ENCODE data around the gene KIAA1958. TPM values are rescaled to one million over a fixed set of nuclear protein-coding genes. Genes with fewer than 3 reads are reported as not detected.

KIAA1958 gene
- total RNA-seq, 1 donor from 2014 or later: 4.4 TPM

DNA sequence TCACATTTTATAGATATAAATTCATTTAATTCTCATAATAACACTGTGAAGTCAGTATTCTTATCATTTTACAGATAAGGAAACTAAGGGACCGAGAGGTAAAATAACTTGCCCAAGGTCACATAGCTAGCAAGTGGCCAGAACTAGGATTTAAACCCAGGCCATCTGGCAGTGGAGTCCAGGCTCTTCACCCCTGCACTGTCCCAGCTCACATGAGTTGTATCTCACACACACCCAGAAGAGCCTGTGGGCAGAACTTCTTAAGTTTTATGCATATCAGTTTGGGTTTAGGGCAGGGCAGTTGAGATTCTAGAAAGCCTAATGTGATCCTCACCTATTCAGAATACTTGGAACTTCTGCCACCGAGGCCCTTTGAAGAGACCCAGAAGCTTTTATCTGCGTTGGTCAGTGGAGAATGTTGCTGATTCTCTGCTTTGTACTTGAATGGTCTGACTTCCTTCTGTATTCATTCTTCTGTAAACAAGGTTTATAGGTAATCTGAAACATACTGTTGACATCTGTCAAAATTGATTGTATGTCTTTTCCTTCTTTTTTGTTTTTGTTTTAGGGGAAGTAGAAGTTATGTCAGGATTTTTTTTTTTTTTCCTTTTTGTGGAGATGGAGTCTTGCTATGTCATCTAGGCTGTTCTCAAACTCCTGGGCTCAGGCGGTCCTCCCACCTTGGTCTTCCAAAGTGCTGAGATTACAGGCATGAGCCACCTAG lies 75.8 kb downstream of the KIAA1958 start:
- Mint-ChIP-seq H3K27me3 (ENCODE audit: low read depth) (no peaks in the 10 kb centered on the region), H3K27ac (ENCODE audit: unreplicated experiment) (no peak overlapping the region), H3K9me3 (ENCODE audit: low read depth) (peaks cover 7% of the 10 kb centered on the region), H3K4me3 (ENCODE audit: unreplicated experiment) (no peak overlapping the region), H3K36me3 (ENCODE audit: low read depth) (no peaks in the 10 kb centered on the region), H3K4me1 (ENCODE audit: low read depth) (peaks cover 18% of the 10 kb centered on the region)
- DNase-seq (ENCODE audit: low spot score): no peak
- TF ChIP-seq, protein P1, sequence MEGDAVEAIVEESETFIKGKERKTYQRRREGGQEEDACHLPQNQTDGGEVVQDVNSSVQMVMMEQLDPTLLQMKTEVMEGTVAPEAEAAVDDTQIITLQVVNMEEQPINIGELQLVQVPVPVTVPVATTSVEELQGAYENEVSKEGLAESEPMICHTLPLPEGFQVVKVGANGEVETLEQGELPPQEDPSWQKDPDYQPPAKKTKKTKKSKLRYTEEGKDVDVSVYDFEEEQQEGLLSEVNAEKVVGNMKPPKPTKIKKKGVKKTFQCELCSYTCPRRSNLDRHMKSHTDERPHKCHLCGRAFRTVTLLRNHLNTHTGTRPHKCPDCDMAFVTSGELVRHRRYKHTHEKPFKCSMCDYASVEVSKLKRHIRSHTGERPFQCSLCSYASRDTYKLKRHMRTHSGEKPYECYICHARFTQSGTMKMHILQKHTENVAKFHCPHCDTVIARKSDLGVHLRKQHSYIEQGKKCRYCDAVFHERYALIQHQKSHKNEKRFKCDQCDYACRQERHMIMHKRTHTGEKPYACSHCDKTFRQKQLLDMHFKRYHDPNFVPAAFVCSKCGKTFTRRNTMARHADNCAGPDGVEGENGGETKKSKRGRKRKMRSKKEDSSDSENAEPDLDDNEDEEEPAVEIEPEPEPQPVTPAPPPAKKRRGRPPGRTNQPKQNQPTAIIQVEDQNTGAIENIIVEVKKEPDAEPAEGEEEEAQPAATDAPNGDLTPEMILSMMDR (IDR thresholded peaks at IDR 0.05): no peak

DNA sequence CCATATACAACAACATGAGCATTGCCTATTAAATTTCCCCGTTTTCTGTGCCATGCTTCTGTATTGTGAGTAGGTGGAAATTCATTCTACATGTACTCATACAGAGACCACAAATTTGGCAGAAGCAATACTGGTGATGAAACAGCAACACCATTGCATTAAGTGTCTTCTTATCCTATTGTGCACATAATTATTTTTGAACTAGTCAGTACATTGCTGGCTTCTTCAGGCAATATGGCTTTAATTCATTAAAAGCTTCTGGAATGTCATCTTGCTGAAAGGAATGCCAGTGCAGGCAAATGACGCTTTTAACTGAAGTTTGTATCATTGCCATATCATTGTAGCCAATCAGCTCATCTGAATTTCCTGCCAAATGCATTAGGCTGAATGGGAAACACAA lies 82.6 kb downstream of the KIAA1958 start:
- peaks cover 2% of the 10 kb centered on the region for H3K36me3 Mint-ChIP-seq (ENCODE audit: low read depth)
- peaks cover 5% of the 10 kb centered on the region for H3K4me1 Mint-ChIP-seq (ENCODE audit: low read depth)
- TF ChIP-seq, protein P1 (IDR thresholded peaks at IDR 0.05): no peak
- no peak for DNase-seq (ENCODE audit: low spot score)
- no peak overlapping the region for H3K4me3 Mint-ChIP-seq (ENCODE audit: unreplicated experiment)
- no peaks in the 10 kb centered on the region for H3K27me3 Mint-ChIP-seq (ENCODE audit: low read depth)
- H3K27ac Mint-ChIP-seq (ENCODE audit: unreplicated experiment): no peak overlapping the region
- peaks cover under 1% of the 10 kb centered on the region for H3K9me3 Mint-ChIP-seq (ENCODE audit: low read depth)

DNA sequence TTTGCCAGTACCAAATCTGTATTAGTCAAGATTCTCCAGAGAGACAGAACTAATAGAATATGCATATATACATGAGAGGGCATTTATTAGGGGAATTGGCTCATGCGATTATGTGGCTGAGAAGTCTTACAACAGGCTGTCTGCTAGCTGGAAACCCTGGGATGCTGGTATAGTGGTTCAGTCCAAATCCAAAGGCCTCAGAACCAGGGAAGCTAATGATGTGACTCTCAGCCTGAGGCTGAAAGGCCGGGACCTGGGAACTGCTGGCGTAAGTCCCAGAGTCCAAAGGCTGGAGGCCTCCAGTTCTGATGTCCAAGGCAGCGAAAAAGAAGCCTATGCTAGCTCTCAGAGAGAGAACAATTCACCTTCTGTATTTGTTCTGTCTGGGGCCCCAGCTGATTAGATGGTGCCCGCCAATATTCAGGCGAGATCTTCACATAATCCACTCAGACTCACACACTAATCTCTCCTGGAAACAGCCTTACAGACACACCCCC lies 84.1 kb downstream of the KIAA1958 start:
- TF ChIP-seq, protein P1 (IDR thresholded peaks at IDR 0.05): no peak
- DNase-seq (ENCODE audit: low spot score): no peak
- H3K27me3 Mint-ChIP-seq (ENCODE audit: low read depth): no peaks in the 10 kb centered on the region

DNA sequence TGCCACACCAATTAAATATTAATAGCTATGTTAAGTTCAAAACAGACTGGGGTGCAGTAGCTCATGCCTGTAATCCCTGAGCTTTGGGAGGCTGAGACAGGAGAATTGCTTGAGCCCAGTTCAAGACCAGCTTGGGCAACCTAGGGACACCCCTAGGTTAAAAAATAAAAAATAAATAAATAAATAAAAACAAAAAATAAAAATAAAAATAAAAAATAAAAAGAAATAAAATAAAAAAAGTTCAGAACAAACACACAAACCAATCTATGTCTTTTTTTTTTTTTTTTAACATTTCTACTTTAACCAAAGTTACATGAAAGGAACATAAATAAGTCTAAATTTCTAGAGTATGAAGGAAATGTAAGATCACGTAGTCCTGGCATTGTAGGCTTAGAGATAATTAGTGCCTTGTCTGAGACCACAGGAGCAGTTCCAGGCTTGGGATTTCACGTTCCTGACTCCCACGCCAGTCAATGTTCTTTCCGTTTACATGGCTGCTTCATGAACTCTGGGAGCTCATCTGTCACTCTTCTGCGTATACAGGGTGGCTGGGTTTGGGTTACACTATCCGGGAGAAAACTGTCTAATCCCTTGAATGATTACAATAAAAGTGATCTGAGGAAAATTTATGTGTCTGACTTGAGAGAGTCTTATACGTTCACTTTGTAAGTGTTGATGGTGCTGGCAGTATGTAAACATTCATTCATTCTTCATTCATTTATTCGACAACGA lies 85.2 kb downstream of the KIAA1958 start:
- H3K9me3 Mint-ChIP-seq (ENCODE audit: low read depth): no peaks in the 10 kb centered on the region
- no peaks in the 10 kb centered on the region for H3K27me3 Mint-ChIP-seq (ENCODE audit: low read depth)
- no peak for DNase-seq (ENCODE audit: low spot score)
- H3K36me3 Mint-ChIP-seq (ENCODE audit: low read depth): peaks cover 7% of the 10 kb centered on the region
- no peak overlapping the region for H3K4me3 Mint-ChIP-seq (ENCODE audit: unreplicated experiment)
- H3K4me1 Mint-ChIP-seq (ENCODE audit: low read depth): peaks cover 5% of the 10 kb centered on the region
- H3K27ac Mint-ChIP-seq (ENCODE audit: unreplicated experiment): no peak overlapping the region
- TF ChIP-seq, protein P1 (IDR thresholded peaks at IDR 0.05): no peak

More for the DNA sequence above, 84.1 kb downstream of the KIAA1958 start:
- peaks cover 7% of the 10 kb centered on the region for H3K36me3 Mint-ChIP-seq (ENCODE audit: low read depth)
- H3K27ac Mint-ChIP-seq (ENCODE audit: unreplicated experiment): no peak overlapping the region
- H3K9me3 Mint-ChIP-seq (ENCODE audit: low read depth): no peaks in the 10 kb centered on the region
- peaks cover 5% of the 10 kb centered on the region for H3K4me1 Mint-ChIP-seq (ENCODE audit: low read depth)
- no peak overlapping the region for H3K4me3 Mint-ChIP-seq (ENCODE audit: unreplicated experiment)

DNA sequence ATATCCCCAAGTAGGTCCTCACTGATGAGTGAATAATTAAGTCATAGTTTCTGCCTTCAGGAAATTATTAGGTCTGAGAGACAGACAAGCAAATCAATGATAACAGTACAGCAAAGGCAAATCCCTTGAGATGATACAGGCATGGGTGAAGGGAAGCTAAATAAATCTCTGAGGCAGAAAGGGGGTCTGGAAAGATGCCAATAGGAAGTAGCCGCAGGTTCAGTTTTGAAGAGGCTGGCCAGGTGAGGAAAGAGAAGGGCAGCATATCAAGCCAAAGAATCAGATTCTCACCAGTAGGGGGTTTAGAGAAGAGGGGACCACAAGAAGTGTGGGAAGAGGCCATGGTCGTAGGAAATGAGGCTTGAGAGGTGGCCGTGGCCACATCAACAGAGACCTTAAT lies 85.8 kb downstream of the KIAA1958 start:
- H3K36me3 Mint-ChIP-seq (ENCODE audit: low read depth): peaks cover 7% of the 10 kb centered on the region
- TF ChIP-seq, protein P1 (IDR thresholded peaks at IDR 0.05): no peak
- no peak overlapping the region for H3K27ac Mint-ChIP-seq (ENCODE audit: unreplicated experiment)
- no peaks in the 10 kb centered on the region for H3K27me3 Mint-ChIP-seq (ENCODE audit: low read depth)
- no peak for DNase-seq (ENCODE audit: low spot score)
- H3K4me3 Mint-ChIP-seq (ENCODE audit: unreplicated experiment): no peak overlapping the region
- H3K4me1 Mint-ChIP-seq (ENCODE audit: low read depth): peaks cover 5% of the 10 kb centered on the region
- no peaks in the 10 kb centered on the region for H3K9me3 Mint-ChIP-seq (ENCODE audit: low read depth)
